B cell (primary cell): ENCODE measurements around the gene TUFM. TPM values are rescaled to one million over a fixed set of nuclear protein-coding genes. Genes with fewer than 3 reads are reported as not detected.

Experiments used
- ATAC-seq: fragments of 200-7000 bp; cut with Tn5 transposase; one replicate; pipeline ENCODE4 v1.10.0; 2021; ENCODE audit warnings: low read depth, mild to moderate bottlenecking, moderate number of reproducible peaks, moderate library complexity
- CTCF ChIA-PET: fragments of 350-600 bp; sonication (Branson Sonifier 250); formaldehyde crosslinking; loops from one replicate; lab custom pipeline; 2021; ENCODE audit warnings: antibody characterized with exemption, inconsistent platforms; lab: Charles Lee
- POLR2A ChIA-PET: fragments of 350-600 bp; sonication (Branson Sonifier 250); formaldehyde crosslinking; loops from one replicate; lab custom pipeline; 2021; ENCODE audit warnings: antibody characterized with exemption; lab: Charles Lee
- DNase-seq: peaks from one replicate; pipeline ENCODE4 v3.0.0; 2013
- H2AFZ ChIP-seq: 2 replicates; pipeline ENCODE4 v1.6.1; 2012; ENCODE audit warnings: mild to moderate bottlenecking, low read depth, low read length; ENCODE audit not compliant: insufficient read depth, poor library complexity, severe bottlenecking
- H3K27ac ChIP-seq, 2 donors: 1 replicate in 1 of 2; 2 replicates in 1 of 2; pipeline ENCODE4 v1.5.1; 2012 to 2013; ENCODE audit warnings: low read length in 2 of 2, mild to moderate bottlenecking in 2 of 2, moderate library complexity in 1 of 2
- H3K27me3 ChIP-seq, 4 experiments: fragments of 200-600 bp in 1 of 4; sonication (generic) in 1 of 4; replicated peaks in 1 of 4; 1 replicate in 2 of 4; 2 replicates in 2 of 4; pipeline versions ENCODE4 v1.6.1 to v1.7.0; 2013 to 2016; ENCODE audit warnings: low read length in 3 of 4, mild to moderate bottlenecking in 2 of 4, mixed read lengths in 1 of 4, moderate library complexity in 1 of 4; ENCODE audit not compliant: insufficient read depth in 4 of 4, control insufficient read depth in 3 of 4; ENCODE audit errors: control extremely low read depth in 1 of 4
- H3K36me3 ChIP-seq, 2 experiments: replicated peaks in 1 of 2; 1 replicate in 1 of 2; 2 replicates in 1 of 2; pipeline versions ENCODE4 v1.6.1 to v1.7.1; 2013; ENCODE audit warnings: low read length in 1 of 2; ENCODE audit not compliant: insufficient read depth in 2 of 2, control insufficient read depth in 1 of 2; ENCODE audit errors: control extremely low read depth in 1 of 2, extremely low read depth in 1 of 2
- H3K4me1 ChIP-seq, 2 donors: fragments of 200-600 bp in 1 of 2; sonication (generic) in 1 of 2; 1 replicate in 1 of 2; 2 replicates in 1 of 2; pipeline versions ENCODE4 v1.5.1 to v1.6.1; 2013 to 2017; ENCODE audit warnings: low read length in 2 of 2; ENCODE audit not compliant: control insufficient read depth in 2 of 2, insufficient read depth in 2 of 2
- H3K4me2 ChIP-seq: replicated peaks from 2 replicates; pipeline ENCODE3; 2012; ENCODE audit warnings: mild to moderate bottlenecking, low read depth, low read length; ENCODE audit not compliant: poor library complexity, severe bottlenecking
- H3K4me3 ChIP-seq, 5 experiments: fragments of 200-600 bp in 1 of 5; sonication (generic) in 1 of 5; 1 replicate in 3 of 5; 2 replicates in 2 of 5; pipeline versions ENCODE4 v1.5.1 to v1.7.0; 2011 to 2016; ENCODE audit warnings: low read length in 4 of 5, mild to moderate bottlenecking in 4 of 5, low read depth in 2 of 5, control low read depth in 1 of 5, moderate library complexity in 1 of 5; ENCODE audit not compliant: insufficient read depth in 1 of 5; ENCODE audit errors: control extremely low read depth in 1 of 5, extremely low read depth in 1 of 5
- H3K79me2 ChIP-seq: fragments of 200-600 bp; sonication (generic); one replicate; pipeline ENCODE4 v1.6.0; 2016; ENCODE audit warnings: low read length; ENCODE audit not compliant: control insufficient read depth, insufficient read depth
- H3K9ac ChIP-seq: fragments of 200-600 bp; sonication (generic); 2 replicates; pipeline ENCODE4 v1.6.1; 2017; ENCODE audit warnings: mild to moderate bottlenecking, low read length, moderate library complexity
- H3K9me3 ChIP-seq, 3 donors: one replicate each; pipeline versions ENCODE4 v1.6.1 to v1.7.1; 2013; ENCODE audit warnings: low read length in 2 of 3; ENCODE audit not compliant: control insufficient read depth in 2 of 3, insufficient read depth in 1 of 3; ENCODE audit errors: control extremely low read depth in 1 of 3
- H4K20me1 ChIP-seq: 2 replicates; pipeline ENCODE4 v1.6.0; 2012; ENCODE audit warnings: mild to moderate bottlenecking, low read length; ENCODE audit not compliant: insufficient read depth, control insufficient read depth, poor library complexity, severe bottlenecking
- H3K27ac Mint-ChIP-seq: one replicate; pipeline ENCODE4 v1.8.0; 2021; ENCODE audit warnings: mixed read lengths
- H3K27me3 Mint-ChIP-seq: one replicate; pipeline ENCODE4 v1.8.0; 2021; ENCODE audit warnings: mixed read lengths
- H3K4me1 Mint-ChIP-seq: one replicate; pipeline ENCODE4 v1.8.0; 2021; ENCODE audit warnings: mixed read lengths
- H3K4me3 Mint-ChIP-seq: one replicate; pipeline ENCODE4 v1.8.0; 2021; ENCODE audit warnings: mixed read lengths
- H3K9me3 Mint-ChIP-seq: one replicate; pipeline ENCODE4 v1.8.0; 2022; ENCODE audit warnings: mixed read lengths; ENCODE audit not compliant: insufficient read depth
- EZH2 ChIP-seq: IDR thresholded peaks from 2 replicates; pipeline ENCODE4 v1.6.1; 2012; ENCODE audit warnings: borderline replicate concordance, low read depth, mild to moderate bottlenecking, moderate library complexity, low read length; ENCODE audit not compliant: insufficient read depth, poor library complexity, severe bottlenecking
- WGBS: methylation state at CpG from one replicate; pipeline ENCODE4 v1.1.5; 2013; ENCODE audit warnings: missing lambda C conversion rate; ENCODE audit not compliant: insufficient coverage; 5-methylcytosine and 5-hydroxymethylcytosine counted together
- intact Hi-C: fragments of 100-400 bp; cut with micrococcal nuclease; formaldehyde crosslinking; loops from one replicate; pipeline ENCODE4 v1.10.0; 2022
- polyA plus RNA-seq: library from polyadenylated mRNA; depleted of rRNA; stranded (reverse); fragments of >200 nt; gene quantifications from 2 replicates; pipeline ENCODE4 v1.2.3, GENCODE V29; 2012
- total RNA-seq, 2 donors: library from RNA; stranded (reverse); fragments of 120-200 nt in 1 of 2; gene quantifications; 1 replicate in 1 of 2; 2 replicates in 1 of 2; pipeline versions ENCODE4 v1.2.3 to v1.2.4, GENCODE V29; 2013 to 2022
- TF ChIP-seq, protein P1 (sequence below): fragments of 200-600 bp; IDR thresholded peaks from one replicate; pipeline ENCODE4 v1.8.0; 2022; ENCODE audit warnings: antibody characterized with exemption, mild to moderate bottlenecking

The TUFM gene
- total and polyA plus RNA-seq, 2 donors (not counting 1 experiment from before 2014, with no cell fraction given): 126 to 129 TPM

DNA sequence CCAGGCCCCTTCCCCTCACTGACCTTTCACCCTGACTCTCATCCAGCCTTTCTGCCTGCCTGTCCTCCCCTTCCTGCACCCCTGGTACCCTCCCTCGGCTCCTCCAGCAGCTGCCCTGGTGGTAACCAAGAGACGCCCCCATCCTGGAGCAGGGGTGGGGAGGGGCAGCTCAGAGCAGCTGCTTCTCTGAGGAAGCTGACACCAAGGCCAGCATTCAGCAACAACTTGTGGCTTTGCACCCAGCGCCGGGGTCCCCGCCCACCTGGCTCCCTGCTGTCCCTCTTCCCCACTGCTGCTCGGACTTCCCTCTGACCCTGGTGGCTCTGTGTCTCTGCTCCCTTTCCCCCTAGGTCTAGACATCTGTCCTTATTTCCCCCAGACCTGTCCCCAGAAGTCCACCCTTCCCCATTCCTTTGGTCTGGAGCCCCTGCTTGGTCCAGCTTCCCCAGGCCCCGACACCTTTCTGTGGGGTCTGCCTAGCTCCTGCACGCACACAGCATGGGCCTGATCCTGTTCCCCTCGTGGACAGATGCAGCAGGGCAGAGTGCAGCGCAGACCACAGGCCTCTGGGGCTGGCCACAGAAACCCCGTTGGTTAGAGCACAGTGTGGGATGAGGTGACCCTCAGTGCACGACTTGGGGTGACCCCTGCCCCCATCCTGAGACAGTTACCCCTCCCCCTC is 31.0 kb upstream of the TUFM start:
- POLR2A ChIA-PET: no interaction called here
- intact Hi-C loops: no loop called here
- H3K27me3 Mint-ChIP-seq: peaks cover 6% of the 10 kb centered on the region
- Histone ChIP-seq H3K4me3 (no peak overlapping the region), H3K79me2 (no peaks in the 10 kb centered on the region), H3K27ac (no peak overlapping the region), H3K27me3 (peaks cover 0 to 8% (median 1%) of the 10 kb centered on the region in 4 experiments), H2AFZ (no peak overlapping the region), H4K20me1 (peaks cover 10% of the 10 kb centered on the region), H3K9ac (no peak overlapping the region), H3K4me1 (peaks cover 13 to 17% of the 10 kb centered on the region in 2 donors), H3K4me2 (no peak overlapping the region), H3K36me3 (peaks cover 0 to 9% of the 10 kb centered on the region in 2 experiments), H3K9me3 (no peaks in the 10 kb centered on the region)
- H3K4me3 Mint-ChIP-seq: no peak overlapping the region
- ATAC-seq (no peak), DNase-seq (no peak)
- H3K9me3 Mint-ChIP-seq: no peaks in the 10 kb centered on the region
- CTCF ChIA-PET: interaction anchor here (0.9 kb wide), 1 partner anchor 68 kb away, joined by 4 read pairs; no protein-coding TSS in a partner anchor
- H3K4me1 Mint-ChIP-seq: peaks cover 15% of the 10 kb centered on the region
- WGBS: 57% methylated on average over 11 of the region's 12 CpGs
- no peak overlapping the region for H3K27ac Mint-ChIP-seq
- no peak for TF ChIP-seq EZH2
- TF ChIP-seq, protein P1, sequence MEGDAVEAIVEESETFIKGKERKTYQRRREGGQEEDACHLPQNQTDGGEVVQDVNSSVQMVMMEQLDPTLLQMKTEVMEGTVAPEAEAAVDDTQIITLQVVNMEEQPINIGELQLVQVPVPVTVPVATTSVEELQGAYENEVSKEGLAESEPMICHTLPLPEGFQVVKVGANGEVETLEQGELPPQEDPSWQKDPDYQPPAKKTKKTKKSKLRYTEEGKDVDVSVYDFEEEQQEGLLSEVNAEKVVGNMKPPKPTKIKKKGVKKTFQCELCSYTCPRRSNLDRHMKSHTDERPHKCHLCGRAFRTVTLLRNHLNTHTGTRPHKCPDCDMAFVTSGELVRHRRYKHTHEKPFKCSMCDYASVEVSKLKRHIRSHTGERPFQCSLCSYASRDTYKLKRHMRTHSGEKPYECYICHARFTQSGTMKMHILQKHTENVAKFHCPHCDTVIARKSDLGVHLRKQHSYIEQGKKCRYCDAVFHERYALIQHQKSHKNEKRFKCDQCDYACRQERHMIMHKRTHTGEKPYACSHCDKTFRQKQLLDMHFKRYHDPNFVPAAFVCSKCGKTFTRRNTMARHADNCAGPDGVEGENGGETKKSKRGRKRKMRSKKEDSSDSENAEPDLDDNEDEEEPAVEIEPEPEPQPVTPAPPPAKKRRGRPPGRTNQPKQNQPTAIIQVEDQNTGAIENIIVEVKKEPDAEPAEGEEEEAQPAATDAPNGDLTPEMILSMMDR: no peak

DNA sequence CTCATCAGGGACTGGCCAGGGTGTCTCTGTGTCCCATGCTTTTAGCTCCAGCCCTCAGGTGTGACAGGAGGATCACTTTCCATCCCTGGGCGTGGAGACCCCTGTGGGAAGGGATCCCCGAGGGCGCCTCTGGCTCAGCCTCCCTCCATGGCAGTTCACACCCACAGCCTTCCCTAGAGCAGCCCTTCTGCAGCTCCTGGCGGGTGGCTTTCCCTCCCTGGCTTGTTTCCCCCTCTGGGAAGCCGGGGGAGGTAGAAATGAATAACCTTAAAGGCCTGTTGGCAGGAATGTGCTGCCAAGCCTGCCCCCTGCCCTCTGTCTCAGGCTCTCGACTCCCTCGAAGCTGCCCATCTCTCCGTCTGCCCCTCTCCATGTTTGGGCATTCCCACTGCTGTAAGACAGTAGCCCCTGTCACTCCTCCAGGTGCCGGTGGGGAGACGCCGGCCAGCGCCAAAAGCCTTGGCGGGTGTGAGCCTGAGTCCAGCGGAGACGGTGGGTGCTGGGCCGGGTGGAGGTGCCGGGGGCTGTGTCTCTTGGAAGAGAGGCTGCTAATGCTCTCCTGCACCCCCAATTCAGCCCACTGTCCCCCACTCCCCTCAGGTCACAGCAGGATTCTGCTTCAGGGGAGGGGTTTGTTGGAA is 30.0 kb upstream of the TUFM start:
- Histone ChIP-seq H3K4me2 (no peak overlapping the region), H3K27me3 (peaks cover 0 to 8% (median 1%) of the 10 kb centered on the region in 4 experiments), H3K27ac (no peak overlapping the region), H2AFZ (no peak overlapping the region), H3K9me3 (no peaks in the 10 kb centered on the region), H4K20me1 (peaks cover 10% of the 10 kb centered on the region), H3K36me3 (peaks cover 0 to 14% of the 10 kb centered on the region in 2 experiments), H3K4me1 (peaks cover 13 to 17% of the 10 kb centered on the region in 2 donors), H3K9ac (no peak overlapping the region), H3K4me3 (no peak overlapping the region), H3K79me2 (no peaks in the 10 kb centered on the region)
- Mint-ChIP-seq H3K4me1 (peaks cover 13% of the 10 kb centered on the region), H3K9me3 (no peaks in the 10 kb centered on the region), H3K27ac (no peak overlapping the region), H3K4me3 (no peak overlapping the region), H3K27me3 (peaks cover 5% of the 10 kb centered on the region)
- intact Hi-C loops: no loop called here
- DNase-seq (no peak), ATAC-seq (no peak)
- POLR2A ChIA-PET: no interaction called here
- 90% methylated on average over 7 of the region's 17 CpGs for WGBS
- CTCF ChIA-PET: interaction anchor here (0.9 to 5.1 kb wide), 5 partner anchors 11 to 72 kb away, joined by 3 to 83 read pairs (median 4); no protein-coding TSS in a partner anchor
- TF ChIP-seq EZH2: no peak
- TF ChIP-seq, protein P1: no peak
